HG02981 (cell line): ENCODE results near the gene FOXJ1.

Source experiments
- ATAC-seq: cut with Tn5 transposase; IDR thresholded peaks from one replicate; pipeline ENCODE4 v1.9.1; 2021; ENCODE audit warnings: mild to moderate bottlenecking, moderate library complexity; ENCODE audit not compliant: unreplicated experiment

The FOXJ1 gene

DNA sequence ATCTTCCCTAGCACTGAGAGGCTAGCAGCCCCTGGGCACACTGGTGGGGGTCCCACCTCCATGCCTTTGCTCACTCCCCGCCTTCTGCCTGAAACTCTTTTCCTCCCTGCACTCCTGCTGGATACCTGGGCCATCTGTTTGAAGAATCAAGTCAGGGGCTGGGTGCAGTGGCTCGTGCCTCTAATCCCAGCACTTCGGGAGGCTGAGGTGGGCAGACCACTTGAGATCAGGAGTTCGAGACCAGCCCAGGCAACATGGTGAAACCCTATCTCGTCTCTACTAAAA is 15.7 kb downstream of the FOXJ1 start:
- ATAC-seq = no peak

DNA sequence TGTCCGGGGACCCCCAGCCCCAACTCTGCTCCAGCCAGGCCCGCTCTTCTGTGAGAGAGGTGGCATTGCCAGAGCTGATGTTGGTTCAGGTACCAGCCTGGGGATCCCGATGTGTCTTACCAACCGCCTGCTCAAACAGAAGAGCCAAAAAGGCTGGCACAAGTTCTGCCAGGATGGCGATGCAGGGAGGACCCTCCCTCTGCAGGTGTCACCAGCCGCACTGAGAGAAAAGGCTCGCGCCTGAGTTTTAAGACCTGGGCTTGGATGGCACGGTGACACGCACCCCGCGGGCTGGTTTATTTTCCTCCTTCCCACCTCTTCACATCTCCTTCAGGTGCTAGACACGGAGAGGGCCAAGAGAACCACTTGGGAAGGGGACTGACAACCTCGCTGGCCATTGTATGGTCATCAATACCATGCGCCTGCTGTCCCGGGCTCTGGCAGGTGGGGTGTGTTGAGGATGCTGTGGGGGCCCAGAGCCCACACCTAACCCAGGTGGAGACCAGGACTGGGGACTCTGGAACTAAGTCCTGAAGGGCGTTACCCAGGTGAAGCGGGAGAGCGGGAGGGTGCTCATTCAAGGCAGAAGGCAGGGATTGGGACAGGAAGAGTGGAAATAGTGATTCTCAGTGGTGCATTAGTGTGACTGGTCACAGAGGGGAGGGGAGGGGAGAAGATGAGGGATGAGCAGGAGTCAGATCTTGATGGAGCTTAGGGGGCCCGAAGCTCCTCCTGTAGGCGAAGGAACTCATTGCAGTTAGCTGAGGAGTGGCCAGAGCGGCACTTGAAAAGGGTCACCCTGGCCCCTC is 16.3 kb downstream of the FOXJ1 start:
- ATAC-seq = no peak

DNA sequence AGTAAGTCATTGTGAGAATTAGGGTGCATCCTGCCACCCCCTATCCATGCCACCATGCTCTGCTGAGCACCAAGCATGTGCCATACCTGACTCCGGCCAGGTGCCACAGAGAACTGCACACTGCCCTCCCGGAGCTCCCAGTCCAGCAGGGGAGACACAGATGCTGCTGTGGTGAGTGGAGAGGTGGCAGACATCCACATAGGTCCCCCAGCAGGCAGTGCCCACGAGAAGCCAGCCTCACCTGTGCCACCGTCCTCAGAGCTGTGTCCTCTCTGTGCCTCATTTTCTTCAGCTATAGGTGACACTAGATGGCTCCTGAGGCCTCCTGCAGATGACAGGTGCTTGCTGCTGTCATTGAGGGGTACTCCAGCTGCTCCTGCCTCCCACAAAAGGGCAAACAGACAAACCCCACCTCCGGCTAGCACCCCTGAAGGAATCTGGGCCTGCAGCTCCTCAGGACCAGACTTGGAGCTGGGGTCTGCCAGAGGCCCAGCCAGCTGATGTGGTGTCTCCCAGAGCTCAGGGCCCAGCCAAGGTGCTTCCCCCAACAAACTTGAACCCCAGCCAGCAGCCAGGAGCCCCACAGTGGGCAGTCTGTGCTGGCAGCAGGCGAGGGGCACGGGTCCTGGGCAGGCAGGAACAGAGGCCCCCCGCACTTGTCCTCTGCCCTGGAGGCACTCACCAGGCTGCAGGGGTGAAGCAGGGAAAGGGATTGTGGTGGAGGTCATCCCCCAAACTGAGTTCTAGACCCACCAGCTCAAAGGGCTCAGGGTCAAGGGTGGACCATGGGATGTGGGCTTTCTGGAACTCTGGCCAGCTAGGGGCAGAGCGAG is 17.1 kb downstream of the FOXJ1 start:
- no peak for ATAC-seq

DNA sequence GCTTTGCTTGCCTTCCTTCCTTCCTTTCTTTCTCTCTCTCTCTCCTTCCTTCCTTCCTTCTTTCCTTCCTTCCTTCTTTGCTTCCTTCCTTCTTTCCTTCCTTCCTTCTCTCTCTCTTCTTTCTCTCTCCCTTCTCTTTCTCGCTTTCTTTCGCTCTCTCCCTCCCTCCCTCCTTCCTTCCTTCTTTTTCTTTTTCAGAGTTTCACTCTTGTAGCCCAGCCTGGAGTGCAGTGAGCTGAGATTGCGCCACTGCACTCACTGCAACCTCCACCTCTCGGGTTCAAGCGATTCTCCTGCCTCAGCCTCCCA is 17.9 kb downstream of the FOXJ1 start:
- no peak for ATAC-seq

DNA sequence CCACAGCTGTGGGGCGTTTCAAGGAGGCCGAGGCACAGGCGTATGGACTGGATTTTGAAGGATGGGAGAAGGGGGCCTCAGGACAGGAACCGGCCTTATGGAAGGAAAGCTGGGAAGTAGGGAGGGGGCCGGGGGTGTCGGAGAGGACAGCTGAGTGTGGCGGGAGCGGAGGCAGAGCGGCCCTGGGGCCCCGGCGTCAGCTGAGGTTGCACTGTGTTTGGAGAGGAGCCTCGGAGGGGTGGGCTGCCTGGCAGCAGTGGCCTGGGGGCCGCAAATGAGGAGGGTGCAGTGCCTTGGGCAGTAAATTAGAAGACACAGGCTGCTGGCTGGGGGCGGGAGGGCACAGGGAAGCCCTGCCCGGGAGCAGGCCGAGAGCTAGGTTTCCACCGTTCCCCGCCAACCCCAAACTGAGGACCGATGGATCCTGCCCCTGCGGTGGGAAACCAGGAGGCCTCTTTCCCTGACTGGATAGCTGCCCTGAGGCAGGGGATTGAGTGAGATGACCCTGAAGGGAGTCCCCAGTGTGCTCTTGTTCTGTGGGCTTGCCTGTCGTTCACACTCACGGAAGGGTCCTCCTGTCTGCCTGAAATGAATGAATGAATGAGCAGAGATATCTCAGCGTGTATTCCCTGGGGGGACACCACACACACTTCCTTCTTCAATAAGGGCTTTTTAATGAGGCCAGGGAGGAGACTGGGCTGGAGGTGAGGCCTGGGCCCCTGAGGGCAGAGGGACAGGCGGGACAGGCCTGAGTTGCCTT is 18.4 kb downstream of the FOXJ1 start:
- ATAC-seq = no peak

DNA sequence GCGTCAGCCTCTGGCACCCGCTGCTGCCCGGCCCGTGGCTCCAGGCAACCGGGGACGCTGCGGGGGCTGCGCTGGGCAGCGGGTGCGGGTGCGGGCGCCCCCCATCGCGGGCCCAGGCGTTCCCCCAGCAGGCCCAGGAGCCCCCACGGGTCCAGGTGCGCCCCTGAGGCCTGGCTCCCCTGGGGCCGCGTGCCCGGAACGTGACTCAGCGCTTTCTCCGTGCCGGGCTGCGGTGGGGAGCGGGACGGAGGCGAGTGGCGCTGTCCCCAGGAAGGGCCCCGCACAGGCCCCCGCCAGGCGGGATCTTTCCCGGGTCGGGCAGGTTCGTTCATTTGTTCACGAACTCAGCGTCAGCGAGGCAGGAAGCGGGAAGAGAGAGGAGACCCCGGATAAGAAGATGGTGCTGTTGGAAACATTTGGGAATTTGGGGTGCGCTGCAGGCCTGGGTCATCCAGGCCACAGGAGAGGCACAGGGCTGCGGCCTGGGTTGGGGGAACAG is 19.1 kb downstream of the FOXJ1 start:
- no peak for ATAC-seq

DNA sequence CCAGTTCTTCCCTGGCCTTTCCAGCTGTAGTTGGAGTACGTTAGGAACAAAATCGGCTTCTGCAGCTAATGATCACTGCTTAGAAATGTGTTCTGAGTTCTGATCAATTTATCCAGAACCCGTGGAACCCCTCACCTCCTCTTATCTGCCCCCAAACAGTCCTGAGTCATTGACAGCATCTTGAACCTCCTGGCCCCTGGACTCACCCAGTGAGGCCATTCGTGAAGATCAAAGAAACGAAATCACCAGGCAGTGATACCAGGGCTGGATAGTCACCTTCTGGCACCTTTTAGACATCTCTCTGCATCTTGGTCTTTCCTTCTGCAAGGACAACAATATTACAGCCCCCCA is 20.4 kb downstream of the FOXJ1 start:
- no peak for ATAC-seq

DNA sequence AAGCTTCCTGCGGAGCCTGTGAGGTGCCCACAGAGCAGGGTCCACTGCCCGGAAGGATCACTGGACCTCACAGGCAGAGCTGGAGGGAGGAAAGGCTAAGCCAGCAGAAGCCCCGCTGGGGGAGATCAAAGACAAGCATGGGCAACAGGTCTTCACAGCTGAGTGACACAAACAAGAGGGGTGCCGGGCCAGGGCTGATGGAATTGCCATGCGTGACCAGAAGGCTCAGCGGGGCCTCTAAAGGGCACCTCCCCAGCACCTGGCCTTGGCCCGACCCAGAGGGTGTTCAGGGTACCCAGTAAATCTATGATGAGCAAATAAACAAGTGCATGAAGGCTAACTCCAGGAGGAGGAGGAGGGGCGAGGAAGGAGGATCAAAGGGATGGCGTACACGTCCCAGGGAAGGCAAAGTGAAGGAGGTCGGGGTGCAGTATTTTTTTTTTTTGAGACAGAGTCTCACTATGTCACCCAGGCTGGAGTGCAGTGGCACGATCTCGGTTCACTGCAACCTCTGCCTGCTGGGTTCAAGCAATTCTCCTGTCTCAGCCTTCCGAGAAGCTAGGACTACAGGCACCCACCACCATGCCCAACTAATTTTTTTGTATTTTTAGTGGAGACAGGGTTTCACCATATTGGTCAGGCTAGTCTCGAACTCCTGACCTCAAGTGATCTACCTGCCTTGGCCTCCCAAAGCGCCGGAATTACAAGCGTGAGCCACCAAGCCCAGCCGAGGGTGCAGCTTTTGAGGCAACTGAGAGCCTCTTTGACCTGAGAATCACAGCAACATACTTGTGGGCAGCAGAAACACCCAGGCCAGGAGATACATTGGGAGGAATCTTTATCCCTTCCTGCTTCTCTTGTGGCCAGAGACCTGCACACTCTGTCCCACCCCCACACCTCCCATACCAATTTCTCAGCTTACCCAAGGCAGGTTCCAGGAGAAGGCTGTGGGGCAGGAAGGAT is 21.4 kb downstream of the FOXJ1 start:
- ATAC-seq = no peak

DNA sequence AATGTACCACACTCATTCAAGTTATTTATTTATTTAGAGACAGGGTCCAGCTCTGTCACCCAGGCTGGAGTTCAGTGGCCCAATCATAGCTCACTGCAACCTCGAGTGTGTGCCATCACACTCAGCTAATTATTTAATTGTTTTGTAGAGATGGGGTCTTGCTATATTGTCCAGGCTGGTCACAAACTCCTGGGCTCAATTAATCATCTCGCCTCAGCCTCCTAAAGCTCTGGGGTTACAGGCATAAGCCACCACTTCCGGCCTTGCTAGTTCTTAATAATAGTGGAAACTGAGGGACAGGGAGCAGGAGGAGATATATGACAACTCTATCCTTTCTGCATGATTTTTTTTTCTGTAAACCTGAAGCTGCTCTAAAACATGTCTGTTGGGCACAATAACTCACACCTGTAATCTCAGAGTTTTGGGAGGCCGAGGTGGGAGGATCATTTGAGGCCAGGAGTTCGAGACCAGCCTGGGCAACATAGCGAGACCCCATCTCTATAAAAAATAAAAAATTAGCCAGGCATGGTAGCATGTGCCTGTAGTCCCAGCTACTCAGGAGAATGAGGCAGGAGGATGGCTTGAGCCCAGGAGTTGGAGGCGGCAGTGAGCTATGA is 25.8 kb downstream of the FOXJ1 start:
- ATAC-seq = no peak

DNA sequence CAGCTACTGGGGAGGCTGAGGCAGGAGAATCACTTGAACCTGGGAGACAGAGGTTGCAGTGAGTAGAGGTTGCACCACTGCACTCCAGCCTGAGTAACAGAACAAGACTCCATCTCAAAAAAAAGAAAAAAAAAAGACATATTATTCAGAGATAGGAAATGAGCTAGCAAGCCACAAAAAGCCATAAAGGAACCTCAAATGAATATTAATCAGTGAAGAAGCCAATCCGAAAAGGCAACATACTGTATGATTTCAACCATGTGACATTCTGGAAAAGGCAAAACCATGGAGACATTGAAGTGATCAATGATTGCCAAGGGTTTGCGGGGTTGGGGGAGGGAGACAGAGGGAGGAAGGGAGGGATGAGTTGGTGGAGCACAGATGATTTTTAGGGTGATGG is 29.1 kb downstream of the FOXJ1 start:
- no peak for ATAC-seq

DNA sequence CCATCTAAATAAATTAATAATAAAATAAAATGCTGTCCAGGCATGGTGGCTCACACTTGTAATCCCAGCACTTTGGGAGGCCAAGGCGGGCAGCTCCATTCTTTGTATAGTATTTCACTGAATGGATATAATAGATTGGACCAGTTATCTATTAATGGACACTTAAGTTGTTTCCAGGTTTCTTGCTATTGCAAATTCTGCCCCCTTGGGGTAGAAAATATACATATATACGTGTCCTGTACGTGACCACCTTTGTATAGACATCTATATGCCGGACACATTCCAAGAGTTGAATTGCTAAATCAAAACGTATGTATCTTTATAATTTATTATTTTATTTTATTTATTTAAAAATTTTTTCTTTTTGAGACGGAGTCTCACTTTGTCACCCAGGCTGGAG is 33.5 kb downstream of the FOXJ1 start:
- ATAC-seq = no peak

DNA sequence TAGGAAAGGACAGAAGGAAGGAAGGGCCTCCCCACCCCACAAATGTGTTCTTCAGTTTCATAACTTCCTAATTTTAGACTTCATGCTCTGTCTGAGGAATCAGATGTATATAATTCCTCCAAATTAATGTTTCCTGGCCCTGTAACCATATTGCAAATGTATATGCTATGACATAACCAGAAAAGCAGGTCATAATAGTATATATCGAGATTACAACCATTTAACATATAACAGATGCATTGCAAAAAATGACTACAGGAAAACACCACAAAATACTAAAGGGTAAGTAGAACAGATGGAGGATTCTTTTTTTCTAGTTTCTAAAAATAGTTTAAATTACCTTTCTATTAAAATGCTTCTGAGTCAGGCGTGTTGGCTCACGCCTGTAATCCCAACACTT is 34.3 kb downstream of the FOXJ1 start:
- no peak for ATAC-seq

DNA sequence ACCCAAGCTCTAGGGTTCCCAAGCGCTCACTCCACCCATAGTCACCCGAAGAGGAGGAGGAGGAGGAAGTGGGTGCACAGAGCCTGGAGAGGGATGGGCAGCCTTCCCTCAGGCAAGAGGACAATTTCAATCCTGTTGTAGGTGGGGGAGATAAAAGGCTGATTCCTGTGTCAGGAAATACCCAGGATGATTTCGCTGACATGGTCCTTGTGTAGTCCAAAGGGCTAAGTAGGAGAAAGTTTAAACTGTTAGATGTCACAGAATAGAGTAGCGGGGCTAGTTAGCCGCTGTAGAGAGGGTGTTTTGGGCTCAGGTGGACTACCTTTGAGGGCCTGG is 36.2 kb downstream of the FOXJ1 start:
- no peak for ATAC-seq

DNA sequence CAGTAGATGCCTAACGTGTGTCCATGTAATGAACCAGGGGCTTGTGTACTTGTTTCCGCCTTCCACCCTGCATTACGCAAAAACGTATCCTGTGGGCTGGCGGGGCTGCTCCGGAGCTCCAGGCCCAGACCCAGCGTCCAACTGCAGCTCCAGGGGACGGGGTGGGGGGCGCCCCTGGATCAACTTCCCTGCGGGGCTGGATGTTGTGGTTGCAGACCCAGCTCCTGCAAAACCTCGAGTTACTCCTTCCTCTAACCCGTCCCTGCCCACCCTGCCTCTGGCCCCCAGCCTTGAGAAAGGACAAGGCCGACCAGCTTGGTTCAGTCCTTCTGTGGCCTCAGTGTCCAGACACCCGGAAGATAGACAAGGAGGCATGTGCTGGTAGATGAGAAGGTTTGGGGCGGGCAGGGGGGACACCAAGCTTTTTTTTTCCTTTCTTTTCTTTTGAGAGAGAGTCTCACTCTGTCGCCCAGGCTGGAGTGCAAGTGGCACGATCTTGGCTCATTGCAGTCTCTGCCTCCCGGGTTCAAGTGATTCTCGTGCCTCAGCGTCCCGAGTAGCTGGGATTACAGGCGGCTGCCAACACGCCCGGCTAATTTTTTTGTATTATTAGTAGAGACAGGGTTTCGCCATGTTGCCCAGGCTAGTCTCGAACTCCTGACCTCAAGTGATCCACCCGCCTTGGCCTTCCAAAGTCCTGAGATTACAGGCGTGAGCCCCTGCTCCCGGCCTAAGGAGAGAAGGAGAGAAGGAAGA is 36.7 kb downstream of the FOXJ1 start:
- no peak for ATAC-seq

DNA sequence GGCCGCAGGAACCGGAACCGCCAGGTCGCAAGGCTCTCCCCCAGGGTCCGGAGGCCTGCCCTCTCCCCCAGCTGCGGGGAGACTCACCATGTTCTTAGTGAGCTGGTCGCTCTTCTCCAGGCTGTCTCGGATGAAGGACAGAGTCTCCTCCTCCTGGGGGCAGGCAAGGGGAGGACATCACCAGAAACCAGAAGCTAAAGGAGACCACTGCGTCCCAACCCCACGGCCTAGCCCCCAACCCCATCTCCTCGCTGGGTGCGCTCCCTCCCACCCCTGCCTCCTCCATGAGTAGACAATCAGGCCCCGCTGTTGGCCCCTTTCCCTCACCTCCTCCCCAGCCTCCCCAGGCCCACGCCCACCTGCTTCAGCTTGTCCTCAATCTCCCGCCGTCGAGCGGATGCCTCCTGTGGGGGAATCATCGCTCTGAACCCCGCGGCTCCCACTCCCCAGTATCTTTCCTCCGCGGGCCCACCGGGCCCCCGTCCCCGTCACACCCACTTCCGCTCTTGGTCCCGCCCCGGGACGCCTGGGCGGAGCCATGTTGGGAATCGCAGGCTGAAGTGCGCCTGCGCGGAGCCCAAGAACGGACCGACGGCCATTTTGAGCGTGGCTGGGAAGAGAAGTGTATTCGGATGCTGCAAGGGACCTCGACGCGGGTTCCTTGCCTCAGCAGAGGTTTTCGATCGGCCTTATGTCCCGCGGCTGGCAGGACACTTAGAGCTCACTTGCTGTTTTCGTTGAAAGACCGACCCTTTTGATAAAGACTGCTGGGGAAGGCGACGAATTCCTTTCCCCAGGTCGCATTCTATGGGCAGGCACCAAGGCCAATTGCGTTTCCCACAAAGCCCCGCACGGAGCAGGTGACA is 37.5 kb downstream of the FOXJ1 start, which contains the start of gene EXOC7:
Gene EXOC7, minus strand, starts transcription at position 514 of the 866 bp plus-strand sequence. Its CDS starts 95 bp downstream, at position 419.
- ATAC-seq = peak; percentile 78

DNA sequence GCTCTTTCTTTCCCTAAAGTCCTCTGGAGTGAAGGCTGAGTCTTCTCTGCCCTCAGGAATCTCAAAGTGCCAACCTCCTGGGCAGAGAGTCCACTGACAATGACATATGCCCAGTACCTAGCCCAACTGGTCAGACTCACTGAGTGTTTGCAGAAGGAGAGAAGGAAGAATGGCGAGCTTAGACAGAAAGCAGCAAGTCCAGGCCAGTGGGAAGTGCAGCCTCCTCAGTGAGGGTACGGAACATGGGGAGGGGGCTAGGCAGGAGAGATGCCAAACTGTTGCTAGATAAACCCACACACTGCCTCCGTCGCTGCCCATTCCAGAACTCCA is 38.1 kb downstream of the FOXJ1 start:
- no peak for ATAC-seq

DNA sequence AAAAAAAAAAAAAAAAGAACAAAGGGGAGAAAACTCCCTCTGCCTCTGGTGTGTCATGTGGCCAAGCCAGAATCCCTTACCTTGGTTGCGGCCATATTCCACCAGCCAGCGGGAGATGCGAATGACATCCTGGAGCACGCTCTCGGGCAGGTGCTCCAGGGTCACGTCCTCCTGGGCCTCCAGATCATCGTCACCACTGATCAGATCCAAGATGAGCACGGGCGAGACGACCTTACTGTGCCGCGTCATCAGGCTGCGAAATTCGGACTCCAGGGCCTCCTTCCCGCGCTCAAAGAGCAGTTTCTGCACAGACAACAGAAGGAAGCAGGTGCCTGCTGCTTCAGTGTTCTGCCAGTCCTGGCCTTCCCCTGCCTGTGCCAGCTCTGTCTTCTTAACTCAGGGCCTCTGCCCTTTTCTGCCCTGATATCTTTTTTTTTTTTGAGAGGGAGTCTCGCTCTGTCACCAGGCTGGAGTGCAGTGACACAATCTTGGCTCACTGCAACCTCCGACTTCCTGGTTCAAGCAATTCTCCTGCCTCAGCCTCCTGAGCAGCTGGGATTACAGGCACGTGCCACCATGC is 43.2 kb downstream of the FOXJ1 start:
- ATAC-seq = no peak

DNA sequence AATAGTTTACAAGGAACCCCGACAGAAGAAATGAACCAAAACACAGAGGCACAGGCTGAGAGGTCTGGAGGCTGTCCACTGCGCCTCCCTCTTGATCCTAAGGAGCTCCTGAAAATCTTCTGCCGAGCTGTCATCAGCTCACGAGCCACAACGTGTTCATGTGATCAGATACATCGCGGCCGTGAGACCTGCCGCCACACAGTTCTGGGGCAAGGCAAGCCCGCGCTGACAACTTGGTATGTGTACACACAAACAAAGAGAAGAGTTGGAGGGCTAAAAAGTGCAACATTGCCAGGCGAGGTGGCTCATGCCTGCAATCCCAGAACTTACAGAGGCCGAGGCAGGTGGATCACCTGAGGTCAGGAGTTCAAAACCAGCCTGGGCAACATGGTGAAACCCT is 45.1 kb downstream of the FOXJ1 start:
- no peak for ATAC-seq
